ENCODE data around the gene PDK1.
"Not testable (repeated sequence)": the region's sequence is repeated elsewhere in the genome, so short reads cannot be mapped to it uniquely, and the experiment has no call there.

Gene PDK1

GRCh38 chr2:172591386-172591785, 35.5 kb downstream of the PDK1 start:
- H3K27ac ChIP-seq = not testable (repeated sequence)

DNA sequence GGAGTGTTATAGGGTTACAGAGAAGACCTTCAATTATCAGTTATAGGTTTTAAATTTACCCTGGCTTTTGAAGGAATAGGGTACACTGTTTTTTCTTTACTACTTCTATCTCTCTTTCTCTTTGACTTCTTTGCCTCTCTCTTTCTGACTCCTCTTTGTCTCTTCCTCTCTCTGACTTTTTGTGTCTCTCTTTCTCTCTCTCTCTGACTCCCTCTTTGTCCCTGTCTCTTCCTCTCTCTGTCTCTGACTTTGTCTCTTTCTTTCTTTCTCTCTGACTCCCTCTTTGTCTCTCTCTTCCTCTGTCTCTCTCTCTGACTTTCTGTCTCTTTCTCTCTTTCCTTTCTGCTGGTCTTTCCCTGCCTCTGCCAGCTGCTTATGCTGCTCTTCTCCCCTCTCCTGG, 36.3 kb downstream of the PDK1 start:
- not testable (repeated sequence) for H3K27ac ChIP-seq

More at GRCh38 chr2:172591386-172591785, 35.5 kb downstream of the PDK1 start:
- not testable (repeated sequence) for DNase-seq (ENCODE audit: low read depth, low spot score)

GRCh38 chr2:172596776-172597175, 40.9 kb downstream of the PDK1 start:
- DNase-seq (ENCODE audit: low read depth, low spot score) = no peak
- no peak overlapping the region for H3K27ac ChIP-seq

More for the DNA sequence above, 36.3 kb downstream of the PDK1 start:
- not testable (repeated sequence) for DNase-seq (ENCODE audit: low read depth, low spot score)

GRCh38 chr2:172597176-172597842, 41.4 kb downstream of the PDK1 start:
- no peak overlapping the region for H3K27ac ChIP-seq
- no peak for DNase-seq (ENCODE audit: low read depth, low spot score)

GRCh38 chr2:172599947-172600346, 44.1 kb downstream of the PDK1 start:
- no peak for DNase-seq (ENCODE audit: low read depth, low spot score)
- H3K27ac ChIP-seq = no peak overlapping the region

DNA sequence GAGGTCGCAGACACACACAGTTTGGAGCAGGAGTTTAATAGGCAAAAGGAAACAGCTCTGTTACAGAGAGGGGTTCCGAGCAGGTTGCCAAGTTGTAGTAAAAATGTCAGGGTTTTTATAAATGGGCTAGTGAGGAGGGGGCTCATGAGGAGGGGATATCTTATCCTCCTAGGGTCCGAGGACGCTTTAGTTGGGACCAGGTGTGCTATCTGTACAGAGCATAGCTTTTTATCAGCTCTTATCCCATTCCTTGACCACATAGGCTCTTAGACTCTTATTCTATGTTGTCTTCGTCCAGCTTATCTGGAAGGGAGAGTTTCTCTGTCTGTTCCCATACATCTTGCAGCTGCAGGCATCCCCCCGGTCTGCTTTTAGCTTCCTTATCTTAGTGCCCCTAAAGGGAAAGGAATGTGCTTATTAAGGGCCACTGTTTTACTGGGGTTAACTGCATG, 44.7 kb downstream of the PDK1 start:
- DNase-seq (ENCODE audit: low read depth, low spot score) = no peak
- no peak overlapping the region for H3K27ac ChIP-seq

DNA sequence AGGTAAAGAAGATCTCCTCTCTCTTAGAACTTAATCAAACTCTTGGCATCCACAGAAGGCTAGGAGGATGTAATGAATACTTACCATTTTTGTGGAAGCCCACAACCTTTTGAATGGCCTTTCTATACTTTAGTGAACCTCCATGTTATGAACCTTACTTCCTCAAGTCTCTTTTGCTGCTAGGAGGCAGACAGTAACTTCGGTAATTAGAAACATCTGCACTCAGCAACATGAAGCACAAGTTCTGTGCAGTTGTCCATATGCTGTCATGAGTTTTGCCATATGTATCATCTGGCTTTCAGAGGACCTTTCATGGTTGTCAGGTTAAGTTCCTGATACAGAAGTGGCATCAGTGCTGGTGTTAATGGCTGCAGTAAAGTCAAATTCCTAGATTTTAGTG, 50.4 kb downstream of the PDK1 start:
- H3K27ac ChIP-seq = no peak overlapping the region
- no peak for DNase-seq (ENCODE audit: low read depth, low spot score)

- no peak for DNase-seq (ENCODE audit: low read depth, low spot score)
- H3K27ac ChIP-seq = no peak overlapping the region
Observed at GRCh38 chr2:172607379-172607928, 51.6 kb downstream of the PDK1 start.

- no peak for DNase-seq (ENCODE audit: low read depth, low spot score)
- H3K27ac ChIP-seq = no peak overlapping the region
Observed at GRCh38 chr2:172609488-172609887, 53.6 kb downstream of the PDK1 start.

DNA sequence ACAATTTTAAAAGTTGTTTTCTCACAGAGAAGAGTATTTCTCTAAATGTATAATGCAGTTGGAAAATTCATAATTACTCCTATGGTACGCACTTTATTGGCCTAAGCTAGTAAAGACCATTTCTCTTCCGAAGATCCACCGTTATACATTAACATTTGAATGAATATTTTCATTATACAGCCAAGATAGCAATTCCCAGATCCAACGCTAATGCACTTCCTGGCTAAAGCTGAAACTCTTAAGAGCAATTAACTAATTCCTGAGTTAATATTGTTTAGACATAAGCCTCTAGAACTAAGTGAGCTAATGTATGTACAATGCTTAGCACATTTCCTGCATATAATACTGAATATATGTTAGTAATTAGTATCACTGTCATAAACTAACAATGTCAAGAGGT, 56.2 kb downstream of the PDK1 start:
- no peak for DNase-seq (ENCODE audit: low read depth, low spot score)
- H3K27ac ChIP-seq = no peak overlapping the region

DNA sequence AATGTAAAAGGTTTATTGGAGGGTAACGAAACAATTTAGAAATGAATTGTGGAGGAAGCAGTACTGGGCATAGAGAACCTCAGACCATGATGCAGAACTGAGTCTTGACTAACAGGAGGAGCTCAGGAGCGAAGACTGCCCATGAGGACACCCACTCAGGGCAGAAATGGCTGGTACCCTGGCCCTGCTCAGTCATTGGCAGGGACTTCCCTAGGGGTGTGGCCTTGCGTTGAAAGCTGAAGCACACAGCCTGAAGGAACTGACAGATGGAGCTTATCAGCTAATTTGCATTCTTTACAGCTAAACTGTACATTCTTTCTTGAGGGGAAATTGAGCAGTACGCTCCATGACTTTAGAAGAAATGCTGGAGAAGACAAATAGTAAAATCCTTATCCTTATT, 57.1 kb downstream of the PDK1 start:
- DNase-seq (ENCODE audit: low read depth, low spot score) = no peak
- H3K27ac ChIP-seq = no peak overlapping the region

- no peak for DNase-seq (ENCODE audit: low read depth, low spot score)
Observed at GRCh38 chr2:172613615-172614231, 57.8 kb downstream of the PDK1 start.

GRCh38 chr2:172614932-172615331, 59.0 kb downstream of the PDK1 start:
- H3K27ac ChIP-seq = no peak overlapping the region
- no peak for DNase-seq (ENCODE audit: low read depth, low spot score)

More at GRCh38 chr2:172613615-172614231, 57.8 kb downstream of the PDK1 start:
- H3K27ac ChIP-seq = no peak overlapping the region

DNA sequence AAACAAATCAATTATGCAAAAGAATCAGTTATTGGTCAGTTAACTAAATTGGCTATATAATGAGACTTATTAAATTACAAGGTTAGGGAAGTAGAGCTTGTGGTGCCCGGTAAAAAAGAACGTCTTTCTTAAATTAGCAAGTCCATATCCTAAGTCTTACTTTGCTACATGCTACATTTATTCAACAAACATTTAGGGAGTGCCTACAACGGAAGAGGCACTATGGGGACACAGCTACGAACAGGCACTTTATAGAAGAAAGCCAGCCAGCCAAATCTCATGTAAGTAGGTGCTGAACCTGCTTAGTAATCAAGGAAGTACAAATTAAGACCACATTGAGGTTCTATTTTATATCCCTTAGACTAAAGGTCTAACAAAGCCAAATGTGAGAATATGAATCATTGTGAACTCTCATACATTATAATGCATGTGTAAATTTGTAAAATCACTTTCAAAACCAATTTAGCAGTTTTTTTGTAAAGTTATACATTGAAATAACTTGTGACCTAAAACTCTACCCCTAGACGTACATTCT, 59.9 kb downstream of the PDK1 start:
- H3K27ac ChIP-seq = no peak overlapping the region

GRCh38 chr2:172617115-172617514, 61.2 kb downstream of the PDK1 start:
- DNase-seq (ENCODE audit: low read depth, low spot score) = no peak
- no peak overlapping the region for H3K27ac ChIP-seq

More for the DNA sequence above, 59.9 kb downstream of the PDK1 start:
- no peak for DNase-seq (ENCODE audit: low read depth, low spot score)

GRCh38 chr2:172623249-172623965, 67.5 kb downstream of the PDK1 start:
- no peak for DNase-seq (ENCODE audit: low read depth, low spot score)
- H3K27ac ChIP-seq = no peak overlapping the region

GRCh38 chr2:172624996-172625395, 69.1 kb downstream of the PDK1 start:
- H3K27ac ChIP-seq = no peak overlapping the region
- DNase-seq (ENCODE audit: low read depth, low spot score) = no peak

- no peak for DNase-seq (ENCODE audit: low read depth, low spot score)
- no peak overlapping the region for H3K27ac ChIP-seq
Observed at GRCh38 chr2:172627181-172627580, 71.3 kb downstream of the PDK1 start.

DNA sequence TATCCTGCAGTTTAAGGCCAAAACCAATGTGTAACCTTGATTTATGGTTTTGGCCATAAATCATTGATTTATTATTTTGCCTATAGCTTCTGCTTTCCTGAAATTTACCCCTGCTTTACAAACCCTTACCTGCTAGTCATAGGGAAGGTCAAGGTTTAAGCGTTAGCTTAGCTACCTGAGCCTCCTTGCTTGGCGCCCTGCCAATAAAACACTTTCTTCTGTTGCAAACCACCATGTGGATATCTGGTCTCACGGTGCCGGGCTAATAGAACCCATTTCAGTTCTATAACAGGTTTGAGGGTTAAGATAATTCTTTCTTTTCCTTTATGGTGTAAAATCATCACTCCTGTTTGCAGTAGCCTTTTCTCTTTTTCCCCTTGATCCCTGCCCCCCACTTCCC, 72.2 kb downstream of the PDK1 start:
- no peak for DNase-seq (ENCODE audit: low read depth, low spot score)
- no peak overlapping the region for H3K27ac ChIP-seq

DNA sequence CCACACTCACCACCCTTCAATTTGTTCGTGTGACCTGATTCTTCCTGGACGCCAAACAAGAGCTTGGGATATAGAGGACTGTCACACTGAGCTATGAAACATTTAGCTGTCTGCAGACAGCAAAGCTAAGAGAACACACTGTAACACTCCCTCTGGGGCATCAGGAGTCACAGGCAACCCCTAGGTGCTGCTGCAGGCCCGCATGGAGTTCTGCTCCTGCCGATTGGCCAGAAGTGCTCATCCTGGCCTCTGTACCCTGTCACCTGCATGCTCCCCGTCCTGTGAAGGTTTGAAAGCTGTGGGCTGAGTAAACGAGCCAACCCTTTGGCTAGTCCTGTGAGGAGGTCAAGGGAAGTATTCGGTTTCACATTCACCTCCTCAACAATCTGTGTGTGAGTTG, 73.7 kb downstream of the PDK1 start:
- DNase-seq (ENCODE audit: low read depth, low spot score) = no peak

GRCh38 chr2:172630181-172630580, 74.3 kb downstream of the PDK1 start:
- no peak overlapping the region for H3K27ac ChIP-seq
- DNase-seq (ENCODE audit: low read depth, low spot score) = no peak

More for the DNA sequence above, 73.7 kb downstream of the PDK1 start:
- H3K27ac ChIP-seq = no peak overlapping the region

Data from epithelial cell of prostate (primary cell).